Caco-2 (cell line): ENCODE data around the gene NOD2. TPM values are rescaled to one million over a fixed set of nuclear protein-coding genes. Genes with fewer than 3 reads are reported as not detected.

Experiments
- Bru-seq: library from RNA; stranded (reverse); fragments of 400-500 nt; gene quantifications from one replicate; lab custom pipeline; 2021; lab: Mats Ljungman, UMichigan
- BruChase-seq, 2 experiments: library from RNA; stranded (reverse); fragments of 400-500 nt; gene quantifications; one replicate each; lab custom pipeline; 2021; lab: Mats Ljungman, UMichigan
- BruUV-seq: library from RNA; stranded (reverse); fragments of 400-500 nt; replicated peaks from 2 replicates; lab custom pipeline; 2021; lab: Mats Ljungman, UMichigan
- CTCF ChIA-PET: fragments of 300-600 bp; sonication (Branson Sonifier 250); formaldehyde crosslinking; loops from one replicate; lab custom pipeline; 2022; ENCODE audit warnings: antibody characterized with exemption; lab: Charles Lee
- POLR2A ChIA-PET: fragments of 300-600 bp; sonication (Branson Sonifier 250); formaldehyde crosslinking; loops from one replicate; lab custom pipeline; 2022; ENCODE audit warnings: antibody characterized with exemption; lab: Charles Lee
- DNase-seq, 2 experiments: peaks; one replicate each; pipeline versions ENCODE4 v3.0.0 to v3.0.0-alpha.2; 2020 to 2022
- H3K27me3 ChIP-seq: replicated peaks from 2 replicates; pipeline ENCODE4 v1.6.0; 2011; ENCODE audit warnings: low read length; ENCODE audit not compliant: control insufficient read depth, insufficient read depth
- H3K36me3 ChIP-seq: 2 replicates; pipeline ENCODE4 v1.5.1; 2011; ENCODE audit warnings: low read length; ENCODE audit not compliant: control insufficient read depth, insufficient read depth
- H3K4me1 ChIP-seq: fragments of 250-450 bp; sonication (Bioruptor Pico); 2 replicates; pipeline ENCODE4 v1.5.1; 2020; ENCODE audit warnings: mild to moderate bottlenecking
- H3K4me3 ChIP-seq: 2 replicates; pipeline ENCODE4 v1.5.1; 2011; ENCODE audit warnings: low read depth, mild to moderate bottlenecking, control low read depth, low read length
- H3K9me3 ChIP-seq: fragments of 250-450 bp; sonication (Bioruptor Pico); 2 replicates; pipeline ENCODE4 v1.5.1; 2020; ENCODE audit warnings: mild to moderate bottlenecking, moderate library complexity
- H3K27ac Mint-ChIP-seq: one replicate; pipeline ENCODE4 v1.8.0; 2022; ENCODE audit warnings: mixed read lengths; ENCODE audit not compliant: unreplicated experiment
- H3K27me3 Mint-ChIP-seq: one replicate; pipeline ENCODE4 v1.8.0; 2022; ENCODE audit warnings: mixed read lengths; ENCODE audit not compliant: insufficient read depth, unreplicated experiment
- H3K36me3 Mint-ChIP-seq: one replicate; pipeline ENCODE4 v1.8.0; 2022; ENCODE audit warnings: mild to moderate bottlenecking, mixed read lengths; ENCODE audit not compliant: insufficient read depth, unreplicated experiment
- H3K4me1 Mint-ChIP-seq: one replicate; pipeline ENCODE4 v1.8.0; 2022; ENCODE audit warnings: low read depth, mixed read lengths; ENCODE audit not compliant: unreplicated experiment
- H3K4me3 Mint-ChIP-seq: one replicate; pipeline ENCODE4 v1.8.0; 2022; ENCODE audit warnings: mild to moderate bottlenecking, moderate library complexity, mixed read lengths; ENCODE audit not compliant: unreplicated experiment
- H3K9me3 Mint-ChIP-seq: one replicate; pipeline ENCODE4 v1.8.0; 2022; ENCODE audit warnings: mixed read lengths; ENCODE audit not compliant: unreplicated experiment
- intact Hi-C: fragments of 100-400 bp; cut with micrococcal nuclease; formaldehyde crosslinking; loops from one replicate; pipeline ENCODE4 v1.10.0; 2022; ENCODE audit not compliant: unreplicated experiment
- long read RNA-seq: library from polyadenylated mRNA; stranded (forward); transcript quantifications from one replicate; pipeline ENCODE4 v2.0.0, GENCODE V29; 2022
- total RNA-seq: library from RNA; stranded (reverse); gene quantifications from 2 replicates; pipeline ENCODE4 v1.2.3, GENCODE V29; 2022
- TF ChIP-seq, protein P1 (sequence below), 2 experiments: fragments of 200-600 bp in 1 of 2; IDR thresholded peaks; 1 replicate in 1 of 2; 2 replicates in 1 of 2; pipeline versions ENCODE4 v1.5.1 to v1.8.0; 2011 to 2022; ENCODE audit warnings: antibody characterized with exemption in 1 of 2, control low read depth in 1 of 2, inconsistent platforms in 1 of 2, low read depth in 1 of 2, low read length in 1 of 2, mild to moderate bottlenecking in 1 of 2, moderate library complexity in 1 of 2; ENCODE audit not compliant: insufficient read depth in 1 of 2, severe bottlenecking in 1 of 2, unreplicated experiment in 1 of 2

The NOD2 gene
- total RNA-seq (0.23 and 0.51 TPM in 2 replicates), Bru-seq, nascent RNA (percentile 23 among the genes with signal in this experiment), BruChase-seq, experiment 1, labeled RNA remaining after a 2-hour chase (percentile 18 among the genes with signal in this experiment), BruChase-seq, experiment 2, labeled RNA remaining after a 6-hour chase (percentile 18 among the genes with signal in this experiment)
- long read RNA-seq = 0 reads

DNA sequence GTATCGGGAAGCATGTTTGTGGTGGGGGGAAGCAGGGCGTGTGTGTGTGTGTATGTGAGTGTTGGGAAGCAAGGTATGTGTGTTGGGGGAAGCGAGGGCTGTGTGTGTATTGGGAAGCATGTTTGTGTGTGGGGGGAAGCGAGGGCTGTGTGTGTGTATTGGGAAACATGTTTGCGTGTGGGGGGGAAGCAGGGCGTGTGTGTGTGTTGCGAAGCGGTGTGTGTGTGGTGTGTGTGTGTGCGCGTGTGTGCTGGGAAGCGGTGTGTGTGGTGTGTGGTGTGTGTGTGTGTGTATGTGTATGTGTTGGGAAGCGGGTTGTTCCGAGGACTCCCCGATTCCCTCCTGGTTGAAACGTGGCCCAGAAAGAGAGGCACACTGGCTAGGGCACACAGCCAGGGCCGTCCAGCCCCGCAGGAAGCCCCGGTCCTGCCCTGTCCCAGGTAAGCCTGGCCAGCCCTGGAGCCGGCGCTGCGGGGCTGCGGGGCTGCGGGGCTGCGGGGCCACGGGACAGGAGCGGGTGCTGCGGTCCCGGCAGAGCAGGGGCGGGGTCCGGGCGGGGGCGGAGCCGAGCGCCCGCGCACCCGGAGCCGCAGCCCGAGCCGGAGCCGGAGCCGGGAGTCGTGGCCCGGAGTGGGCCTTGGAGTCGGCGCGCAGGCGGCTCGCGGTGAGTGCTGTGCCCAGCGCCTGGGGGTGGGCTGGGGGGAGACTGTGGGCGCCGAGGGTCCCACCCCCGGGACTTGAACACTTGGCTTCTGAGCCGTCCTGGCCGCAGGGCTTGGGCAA lies at the start of gene NOD2:
Gene NOD2 (plus strand): TSS at position 608 of the 783 bp plus-strand sequence. CDS start 5,890 bp downstream, outside the sequence.
- BruUV-seq = no TSS peak
- POLR2A ChIA-PET = interaction anchor here (0.6 kb wide), 1 partner anchor 149 kb away, joined by 3 read pairs; no protein-coding TSS in a partner anchor

DNA sequence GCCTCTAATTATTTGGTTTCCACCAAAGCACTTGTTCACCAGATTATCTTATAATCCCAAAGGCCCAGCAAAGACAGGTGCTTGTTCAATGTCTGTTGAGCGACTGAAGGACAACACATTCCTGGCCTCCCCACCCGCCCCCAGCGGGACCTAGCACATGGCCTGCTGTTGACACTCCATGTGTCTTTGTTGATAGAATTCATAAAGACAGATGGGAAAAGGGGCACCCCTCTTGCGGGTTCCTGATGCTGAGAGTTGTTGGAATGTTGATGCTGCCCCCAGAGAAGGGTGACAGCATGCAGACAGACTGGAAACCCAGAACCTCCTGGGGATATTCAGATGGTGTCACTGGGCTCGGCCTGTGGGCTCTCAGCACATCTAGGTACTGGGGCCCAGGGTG lies 49.2 kb upstream of the NOD2 start:
- TF ChIP-seq, protein P1, sequence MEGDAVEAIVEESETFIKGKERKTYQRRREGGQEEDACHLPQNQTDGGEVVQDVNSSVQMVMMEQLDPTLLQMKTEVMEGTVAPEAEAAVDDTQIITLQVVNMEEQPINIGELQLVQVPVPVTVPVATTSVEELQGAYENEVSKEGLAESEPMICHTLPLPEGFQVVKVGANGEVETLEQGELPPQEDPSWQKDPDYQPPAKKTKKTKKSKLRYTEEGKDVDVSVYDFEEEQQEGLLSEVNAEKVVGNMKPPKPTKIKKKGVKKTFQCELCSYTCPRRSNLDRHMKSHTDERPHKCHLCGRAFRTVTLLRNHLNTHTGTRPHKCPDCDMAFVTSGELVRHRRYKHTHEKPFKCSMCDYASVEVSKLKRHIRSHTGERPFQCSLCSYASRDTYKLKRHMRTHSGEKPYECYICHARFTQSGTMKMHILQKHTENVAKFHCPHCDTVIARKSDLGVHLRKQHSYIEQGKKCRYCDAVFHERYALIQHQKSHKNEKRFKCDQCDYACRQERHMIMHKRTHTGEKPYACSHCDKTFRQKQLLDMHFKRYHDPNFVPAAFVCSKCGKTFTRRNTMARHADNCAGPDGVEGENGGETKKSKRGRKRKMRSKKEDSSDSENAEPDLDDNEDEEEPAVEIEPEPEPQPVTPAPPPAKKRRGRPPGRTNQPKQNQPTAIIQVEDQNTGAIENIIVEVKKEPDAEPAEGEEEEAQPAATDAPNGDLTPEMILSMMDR (IDR thresholded peaks at IDR 0.05; ENCODE audit: insufficient read depth in 1 of 2, low read depth in 1 of 2, low read length in 1 of 2, severe bottlenecking in 1 of 2, unreplicated experiment in 1 of 2) = no peak
- no peaks in the 10 kb centered on the region for H3K9me3 ChIP-seq
- Mint-ChIP-seq H3K4me1 (no peaks in the 10 kb centered on the region), H3K27me3 (no peaks in the 10 kb centered on the region), H3K36me3 (peaks cover 23% of the 10 kb centered on the region), H3K4me3 (no peak overlapping the region), H3K27ac (no peak overlapping the region), H3K9me3 (no peaks in the 10 kb centered on the region)
- ChIA-PET CTCF (interaction anchor here (0.9 to 1.6 kb wide), 8 partner anchors 17 to 317 kb away, joined by 3 to 14 read pairs (median 5); no protein-coding TSS in a partner anchor), POLR2A (no interaction called here)
- no peak overlapping the region for H3K4me3 ChIP-seq
- no peaks in the 10 kb centered on the region for H3K27me3 ChIP-seq
- H3K4me1 ChIP-seq = no peaks in the 10 kb centered on the region
- intact Hi-C loops = loop anchor here (1.0 kb wide), 1 partner anchor 270 kb away; no protein-coding TSS in a partner anchor
- DNase-seq = no peak
- no TSS peak for BruUV-seq
- H3K36me3 ChIP-seq = no peaks in the 10 kb centered on the region

More for the DNA sequence above, at the start of gene NOD2:
- peaks cover 15% of the 10 kb centered on the region for H3K4me1 Mint-ChIP-seq
- H3K36me3 Mint-ChIP-seq = no peaks in the 10 kb centered on the region
- CTCF ChIA-PET = no interaction called here
- Histone ChIP-seq H3K4me1 (peaks cover 12% of the 10 kb centered on the region), H3K9me3 (no peaks in the 10 kb centered on the region), H3K27me3 (no peaks in the 10 kb centered on the region), H3K36me3 (no peaks in the 10 kb centered on the region), H3K4me3 (peak within 1 kb of the TSS; percentile 26)
- intact Hi-C loops = no loop called here
- TF ChIP-seq, protein P1 (IDR thresholded peaks at IDR 0.05; ENCODE audit: insufficient read depth in 1 of 2, low read depth in 1 of 2, low read length in 1 of 2, severe bottlenecking in 1 of 2, unreplicated experiment in 1 of 2) = no peak
- no peak within 1 kb of the TSS for H3K27ac Mint-ChIP-seq
- no peaks in the 10 kb centered on the region for H3K9me3 Mint-ChIP-seq
- DNase-seq = peak; percentile 12 to 21
- H3K4me3 Mint-ChIP-seq = peak within 1 kb of the TSS; percentile 62
- H3K27me3 Mint-ChIP-seq = peaks cover 8% of the 10 kb centered on the region

DNA sequence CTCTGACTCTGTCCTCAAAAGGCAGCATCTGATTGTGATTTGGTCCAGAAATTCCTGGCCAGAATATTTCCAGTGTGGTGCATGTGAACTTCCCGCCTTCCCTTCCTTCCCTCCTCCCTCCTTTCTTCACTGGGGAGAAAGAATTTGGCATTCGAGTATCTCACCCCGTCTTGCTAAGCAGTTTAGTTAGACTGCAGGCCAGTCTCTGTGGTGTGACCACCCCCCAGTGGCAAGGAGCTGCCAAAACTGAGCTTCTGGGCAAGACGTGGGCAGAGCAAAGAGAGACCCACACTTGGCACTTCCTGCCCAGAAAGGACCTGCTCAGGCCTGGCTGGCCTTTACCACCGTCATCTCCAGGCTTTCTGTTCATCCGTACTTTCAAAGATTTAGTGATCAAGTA lies 48.7 kb upstream of the NOD2 start:
- no peak overlapping the region for H3K27ac Mint-ChIP-seq

More for the DNA sequence above, 48.7 kb upstream of the NOD2 start:
- Mint-ChIP-seq H3K36me3 (peaks cover 18% of the 10 kb centered on the region), H3K27me3 (no peaks in the 10 kb centered on the region), H3K9me3 (no peaks in the 10 kb centered on the region), H3K4me3 (no peak overlapping the region), H3K4me1 (no peaks in the 10 kb centered on the region)
- TF ChIP-seq, protein P1 (IDR thresholded peaks at IDR 0.05; ENCODE audit: insufficient read depth in 1 of 2, low read depth in 1 of 2, low read length in 1 of 2, severe bottlenecking in 1 of 2, unreplicated experiment in 1 of 2) = peak; percentile 34 to 68
- no peaks in the 10 kb centered on the region for H3K36me3 ChIP-seq
- no peaks in the 10 kb centered on the region for H3K27me3 ChIP-seq
- no peaks in the 10 kb centered on the region for H3K4me1 ChIP-seq
- H3K4me3 ChIP-seq = no peak overlapping the region
- ChIA-PET POLR2A (interaction anchor here (0.6 kb wide), 1 partner anchor 97 kb away, joined by 3 read pairs; no protein-coding TSS in a partner anchor), CTCF (interaction anchor here (0.8 to 1.6 kb wide), 9 partner anchors 17 to 318 kb away, joined by 3 to 14 read pairs (median 5); no protein-coding TSS in a partner anchor)
- BruUV-seq = no TSS peak
- intact Hi-C loops = loop anchor here (1.0 kb wide), 1 partner anchor 270 kb away; no protein-coding TSS in a partner anchor
- peak in 1 of 2 experiments; percentile 57 for DNase-seq
- no peaks in the 10 kb centered on the region for H3K9me3 ChIP-seq
